Brain pericyte (primary cell): ENCODE measurements around the gene IDE.
A peak's percentile ranks its signal among the peaks of the same experiment; 100 is the strongest.
"Not testable (repeated sequence)": the region's sequence is repeated elsewhere in the genome, so short reads cannot be mapped to it uniquely, and the experiment has no call there.

Source experiments
- DNase-seq: peaks from one replicate; pipeline ENCODE4 v3.0.0-alpha.2; 2012; ENCODE audit warnings: low read depth, low spot score

The IDE gene

GRCh38 chr10:92573798-92574547, at the start of gene IDE:
IDE (minus strand) TSS chr10:92574093; CDS start chr10:92574019, 74 bp downstream.
- DNase-seq, result peak; percentile 57

GRCh38 chr10:92619368-92619767, 45.5 kb upstream of the IDE start:
- no peak for DNase-seq

GRCh38 chr10:92615515-92615914, 41.6 kb upstream of the IDE start:
- DNase-seq, result no peak

- no peak for DNase-seq
Measured at GRCh38 chr10:92604841-92605240, 30.9 kb upstream of the IDE start.

GRCh38 chr10:92598321-92598720, 24.4 kb upstream of the IDE start:
- DNase-seq, result no peak

- DNase-seq, result no peak
Measured at GRCh38 chr10:92595505-92595904, 21.6 kb upstream of the IDE start.

- DNase-seq, result no peak
Measured at GRCh38 chr10:92593619-92594588, 20.0 kb upstream of the IDE start.

GRCh38 chr10:92592761-92593618, 19.1 kb upstream of the IDE start, which contains the start of gene KIF11:
KIF11 (plus strand) TSS chr10:92593130; CDS start chr10:92593376, 246 bp downstream.
- DNase-seq, result peak; percentile 90

GRCh38 chr10:92591550-92592022, 17.7 kb upstream of the IDE start:
- DNase-seq, result peak; percentile 81

GRCh38 chr10:92590623-92591549, 17.0 kb upstream of the IDE start:
- no peak for DNase-seq

- not testable (repeated sequence) for DNase-seq
Measured at GRCh38 chr10:92582347-92582746, 8.5 kb upstream of the IDE start.

- no peak for DNase-seq
Measured at GRCh38 chr10:92575961-92576360, 2.1 kb upstream of the IDE start.

- no peak for DNase-seq
Measured at GRCh38 chr10:92574548-92575261, 812 bp upstream of the IDE start.

- DNase-seq, result no peak
Measured at GRCh38 chr10:92573091-92573797, 649 bp downstream of the IDE start.

- no peak for DNase-seq
Measured at GRCh38 chr10:92572362-92573090, 1.4 kb downstream of the IDE start.

- DNase-seq, result no peak
Measured at GRCh38 chr10:92571649-92572048, 2.2 kb downstream of the IDE start.

GRCh38 chr10:92569663-92570062, 4.2 kb downstream of the IDE start:
- not testable (repeated sequence) for DNase-seq

GRCh38 chr10:92569071-92569470, 4.8 kb downstream of the IDE start:
- DNase-seq, result no peak
